Endothelial cell of umbilical vein (primary cell): Measurements from ENCODE around the gene MEF2C.

Experiments
- EZH2 ChIP-seq: IDR thresholded peaks from 2 replicates; pipeline ENCODE4 v1.6.1; 2012; ENCODE audit warnings: borderline replicate concordance, low read depth, mild to moderate bottlenecking, moderate library complexity, low read length, inconsistent platforms; ENCODE audit not compliant: severe bottlenecking
- MAX ChIP-seq: IDR thresholded peaks from 2 replicates; pipeline ENCODE4 v1.6.1; 2011; ENCODE audit not compliant: insufficient read depth, insufficient read length
- POLR2A ChIP-seq: IDR thresholded peaks from 2 replicates; pipeline ENCODE4 v1.6.1; 2012; ENCODE audit warnings: low read depth, mild to moderate bottlenecking, control low read depth, low read length
- POLR2AphosphoS5 ChIP-seq: IDR thresholded peaks from 2 replicates; pipeline ENCODE4 v1.6.1; 2012; ENCODE audit warnings: low read depth, mild to moderate bottlenecking, control low read depth, low read length, moderate library complexity; ENCODE audit not compliant: insufficient read depth
- TF ChIP-seq, protein P1 (sequence below), 2 donors: IDR thresholded peaks; 1 replicate in 1 of 2; 2 replicates in 1 of 2; pipeline ENCODE4 v1.5.1; 2011; ENCODE audit warnings: low read length in 2 of 2, mild to moderate bottlenecking in 2 of 2, moderate library complexity in 2 of 2, control low read depth in 1 of 2, inconsistent platforms in 1 of 2, low read depth in 1 of 2; ENCODE audit not compliant: insufficient read depth in 1 of 2; ENCODE audit errors: extremely low read depth in 1 of 2

- TF ChIP-seq MAX (no peak), EZH2 (no peak), POLR2A (no peak), POLR2AphosphoS5 (no peak)
- TF ChIP-seq, protein P1, sequence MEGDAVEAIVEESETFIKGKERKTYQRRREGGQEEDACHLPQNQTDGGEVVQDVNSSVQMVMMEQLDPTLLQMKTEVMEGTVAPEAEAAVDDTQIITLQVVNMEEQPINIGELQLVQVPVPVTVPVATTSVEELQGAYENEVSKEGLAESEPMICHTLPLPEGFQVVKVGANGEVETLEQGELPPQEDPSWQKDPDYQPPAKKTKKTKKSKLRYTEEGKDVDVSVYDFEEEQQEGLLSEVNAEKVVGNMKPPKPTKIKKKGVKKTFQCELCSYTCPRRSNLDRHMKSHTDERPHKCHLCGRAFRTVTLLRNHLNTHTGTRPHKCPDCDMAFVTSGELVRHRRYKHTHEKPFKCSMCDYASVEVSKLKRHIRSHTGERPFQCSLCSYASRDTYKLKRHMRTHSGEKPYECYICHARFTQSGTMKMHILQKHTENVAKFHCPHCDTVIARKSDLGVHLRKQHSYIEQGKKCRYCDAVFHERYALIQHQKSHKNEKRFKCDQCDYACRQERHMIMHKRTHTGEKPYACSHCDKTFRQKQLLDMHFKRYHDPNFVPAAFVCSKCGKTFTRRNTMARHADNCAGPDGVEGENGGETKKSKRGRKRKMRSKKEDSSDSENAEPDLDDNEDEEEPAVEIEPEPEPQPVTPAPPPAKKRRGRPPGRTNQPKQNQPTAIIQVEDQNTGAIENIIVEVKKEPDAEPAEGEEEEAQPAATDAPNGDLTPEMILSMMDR (IDR thresholded peaks at IDR 0.05; ENCODE audit: extremely low read depth in 1 of 2, insufficient read depth in 1 of 2, low read depth in 1 of 2, low read length in 2 of 2): no peak
Observed at GRCh38 chr5:88725454-88725853, 157.5 kb downstream of the MEF2C start.
